Activated T-helper 9 cell treated with anti-CD3 and anti-CD28 coated beads, Interleukin-2, amount 50 U/mL, for 16 hours (primary cell): Measurements from ENCODE around the gene INS.

Experiments used
- DNase-seq: peaks from one replicate; pipeline ENCODE4 v3.0.0-alpha.2; 2020; ENCODE audit warnings: low read depth

Gene INS

GRCh38 chr11:2164861-2165555, 4.0 kb upstream of the INS start:
- DNase-seq: no peak

GRCh38 chr11:2164081-2164480, 3.1 kb upstream of the INS start:
- DNase-seq: no peak

- DNase-seq: no peak
These were observed 2.5 kb upstream of the INS start for GRCh38 chr11:2163428-2163978.

- no peak for DNase-seq
These were observed 1.2 kb downstream of the INS start for GRCh38 chr11:2159536-2160413.

GRCh38 chr11:2158966-2159365, 2.0 kb downstream of the INS start:
- no peak for DNase-seq

- DNase-seq: no peak
These were observed 2.7 kb downstream of the INS start for GRCh38 chr11:2158296-2158737.

GRCh38 chr11:2157294-2158040, 3.5 kb downstream of the INS start:
- DNase-seq: no peak

- peak; percentile 36 for DNase-seq
These were observed 4.4 kb downstream of the INS start for GRCh38 chr11:2156416-2157182.

- DNase-seq: no peak
These were observed 5.5 kb downstream of the INS start for GRCh38 chr11:2155511-2155910.

GRCh38 chr11:2154889-2155288, 6.1 kb downstream of the INS start:
- no peak for DNase-seq

GRCh38 chr11:2154195-2154585, 6.8 kb downstream of the INS start:
- DNase-seq: no peak

GRCh38 chr11:2153581-2154194, 7.3 kb downstream of the INS start:
- DNase-seq: no peak

- DNase-seq: peak; percentile 68
These were observed 9.3 kb downstream of the INS start for GRCh38 chr11:2151500-2152257.

- no peak for DNase-seq
These were observed 10.9 kb downstream of the INS start for GRCh38 chr11:2149864-2150847.

GRCh38 chr11:2149460-2149859, 11.5 kb downstream of the INS start:
- no peak for DNase-seq

- no peak for DNase-seq
These were observed 12.4 kb downstream of the INS start for GRCh38 chr11:2148595-2148994.

- no peak for DNase-seq
These were observed 13.6 kb downstream of the INS start for GRCh38 chr11:2147391-2147790.

- no peak for DNase-seq
These were observed 15.0 kb downstream of the INS start for GRCh38 chr11:2146051-2146450.
